Measurements from ENCODE around the gene MNT. TPM values are rescaled to one million over a fixed set of nuclear protein-coding genes. Genes with fewer than 3 reads are reported as not detected.

The MNT gene
- total and polyA plus RNA-seq, 9 of the 15 experiments (the other 6 are each of a cell fraction or from before 2014, with no cell fraction given), result 0.18 to 23.8 (median 5.3) TPM

DNA sequence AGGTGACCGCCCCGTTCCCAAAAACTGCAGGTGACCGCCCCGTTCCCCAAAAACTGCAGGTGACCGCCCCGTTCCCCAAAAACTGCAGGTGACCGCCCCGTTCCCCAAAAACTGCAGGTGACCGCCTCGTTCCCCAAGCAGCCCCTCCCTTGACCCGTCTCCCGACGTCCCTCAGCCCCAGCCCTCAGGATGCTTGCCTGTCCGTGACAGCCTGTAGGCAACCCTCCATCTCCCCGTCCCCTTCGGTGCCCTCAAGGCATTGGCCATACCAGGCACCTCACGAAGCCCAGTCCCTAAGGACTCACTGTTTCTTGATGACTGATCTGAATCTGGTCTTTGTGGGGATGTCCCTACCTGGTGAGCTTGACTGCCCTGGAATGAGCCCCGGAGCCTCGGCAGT, 38.4 kb downstream of the MNT start:
- no peaks in the 10 kb centered on the region for H3K36me3 ChIP-seq (ENCODE audit: control insufficient read depth, insufficient read depth, low read length)
- BruUV-seq (replicated peaks), result no TSS peak
- H3K4me1 ChIP-seq (replicated peaks in 1 of 2; ENCODE audit: control insufficient read depth in 2 of 2, insufficient read depth in 2 of 2, low read length in 2 of 2), result peaks cover 8 to 13% of the 10 kb centered on the region in 2 experiments; a peak in 4 of 5 replicates
- ATAC-seq, result no peak
- no peak overlapping the region for H3K27ac ChIP-seq (ENCODE audit: extremely low read depth, low read depth, low read length)
- H3K9me3 ChIP-seq (replicated peaks; ENCODE audit: control insufficient read depth, insufficient read depth, low read depth, low read length), result no peaks in the 10 kb centered on the region
- no peak overlapping the region for H2AFZ ChIP-seq (ENCODE audit: low read depth, low read length)
- WGBS (ENCODE audit: insufficient coverage, low coverage, missing lambda C conversion rate), result 95% methylated on average over 10 of the region's 19 CpGs
- no peaks in the 10 kb centered on the region for H3K9me1 ChIP-seq (ENCODE audit: control insufficient read depth, insufficient read depth, low read length)
- H3K27me3 ChIP-seq (ENCODE audit: control insufficient read depth in 2 of 2, insufficient read depth in 2 of 2, low read length in 2 of 2), result no peaks in the 10 kb centered on the region
- DNase-seq (ENCODE audit: extremely low read depth in 1 of 4, low spot score in 3 of 4), result no peak
- no peaks in the 10 kb centered on the region for H3K79me2 ChIP-seq (ENCODE audit: control insufficient read depth, insufficient read depth, low read length)
- intact Hi-C loops (cut with micrococcal nuclease) (no loop called here), in situ Hi-C loops (cut with MboI) (no loop called here)
- H3K4me2 ChIP-seq (ENCODE audit: insufficient read depth, low read length), result no peak overlapping the region
- no peak for FAIRE-seq
- ChIA-PET CTCF (ENCODE audit: low intra/inter-chr PET ratio) (no interaction called here), POLR2A (no interaction called here)
- H3K4me3 ChIP-seq, result no peak overlapping the region
- no peaks in the 10 kb centered on the region; the same call in 1 of the 2 replicates for H4K20me1 ChIP-seq (replicated peaks; ENCODE audit: control insufficient read depth, insufficient read depth, low read length)
- no peak overlapping the region for H3K9ac ChIP-seq (ENCODE audit: insufficient read depth in 1 of 2, low read depth in 2 of 2, low read length in 2 of 2)
- TF ChIP-seq PTBP1 (IDR thresholded peaks at IDR 0.05; ENCODE audit: low read depth, low read length), result no peak
- TF ChIP-seq HCFC1 (IDR thresholded peaks at IDR 0.05; ENCODE audit: low read depth, low read length), result no peak
- TF ChIP-seq, protein P1, sequence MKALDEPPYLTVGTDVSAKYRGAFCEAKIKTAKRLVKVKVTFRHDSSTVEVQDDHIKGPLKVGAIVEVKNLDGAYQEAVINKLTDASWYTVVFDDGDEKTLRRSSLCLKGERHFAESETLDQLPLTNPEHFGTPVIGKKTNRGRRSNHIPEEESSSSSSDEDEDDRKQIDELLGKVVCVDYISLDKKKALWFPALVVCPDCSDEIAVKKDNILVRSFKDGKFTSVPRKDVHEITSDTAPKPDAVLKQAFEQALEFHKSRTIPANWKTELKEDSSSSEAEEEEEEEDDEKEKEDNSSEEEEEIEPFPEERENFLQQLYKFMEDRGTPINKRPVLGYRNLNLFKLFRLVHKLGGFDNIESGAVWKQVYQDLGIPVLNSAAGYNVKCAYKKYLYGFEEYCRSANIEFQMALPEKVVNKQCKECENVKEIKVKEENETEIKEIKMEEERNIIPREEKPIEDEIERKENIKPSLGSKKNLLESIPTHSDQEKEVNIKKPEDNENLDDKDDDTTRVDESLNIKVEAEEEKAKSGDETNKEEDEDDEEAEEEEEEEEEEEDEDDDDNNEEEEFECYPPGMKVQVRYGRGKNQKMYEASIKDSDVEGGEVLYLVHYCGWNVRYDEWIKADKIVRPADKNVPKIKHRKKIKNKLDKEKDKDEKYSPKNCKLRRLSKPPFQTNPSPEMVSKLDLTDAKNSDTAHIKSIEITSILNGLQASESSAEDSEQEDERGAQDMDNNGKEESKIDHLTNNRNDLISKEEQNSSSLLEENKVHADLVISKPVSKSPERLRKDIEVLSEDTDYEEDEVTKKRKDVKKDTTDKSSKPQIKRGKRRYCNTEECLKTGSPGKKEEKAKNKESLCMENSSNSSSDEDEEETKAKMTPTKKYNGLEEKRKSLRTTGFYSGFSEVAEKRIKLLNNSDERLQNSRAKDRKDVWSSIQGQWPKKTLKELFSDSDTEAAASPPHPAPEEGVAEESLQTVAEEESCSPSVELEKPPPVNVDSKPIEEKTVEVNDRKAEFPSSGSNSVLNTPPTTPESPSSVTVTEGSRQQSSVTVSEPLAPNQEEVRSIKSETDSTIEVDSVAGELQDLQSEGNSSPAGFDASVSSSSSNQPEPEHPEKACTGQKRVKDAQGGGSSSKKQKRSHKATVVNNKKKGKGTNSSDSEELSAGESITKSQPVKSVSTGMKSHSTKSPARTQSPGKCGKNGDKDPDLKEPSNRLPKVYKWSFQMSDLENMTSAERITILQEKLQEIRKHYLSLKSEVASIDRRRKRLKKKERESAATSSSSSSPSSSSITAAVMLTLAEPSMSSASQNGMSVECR (CRISPR knock-in tag; IDR thresholded peaks at IDR 0.05), result no peak
- no peak for TF ChIP-seq IFI16 (CRISPR knock-in tag; IDR thresholded peaks at IDR 0.05)
- no peak for TF ChIP-seq LCOR (CRISPR knock-in tag; IDR thresholded peaks at IDR 0.05)
- TF ChIP-seq SRSF3 (IDR thresholded peaks at IDR 0.05; ENCODE audit: insufficient read depth, low read length), result no peak
- TF ChIP-seq BRD9 (IDR thresholded peaks at IDR 0.05; ENCODE audit: low read depth, partially characterized antibody), result no peak
- TF ChIP-seq, protein P2, sequence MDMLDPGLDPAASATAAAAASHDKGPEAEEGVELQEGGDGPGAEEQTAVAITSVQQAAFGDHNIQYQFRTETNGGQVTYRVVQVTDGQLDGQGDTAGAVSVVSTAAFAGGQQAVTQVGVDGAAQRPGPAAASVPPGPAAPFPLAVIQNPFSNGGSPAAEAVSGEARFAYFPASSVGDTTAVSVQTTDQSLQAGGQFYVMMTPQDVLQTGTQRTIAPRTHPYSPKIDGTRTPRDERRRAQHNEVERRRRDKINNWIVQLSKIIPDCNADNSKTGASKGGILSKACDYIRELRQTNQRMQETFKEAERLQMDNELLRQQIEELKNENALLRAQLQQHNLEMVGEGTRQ (CRISPR knock-in tag; IDR thresholded peaks at IDR 0.05), result no peak
- no peak for TF ChIP-seq SMAD1 (IDR thresholded peaks at IDR 0.05; ENCODE audit: low read depth, low read length, partially characterized antibody)
- TF ChIP-seq, protein P3, sequence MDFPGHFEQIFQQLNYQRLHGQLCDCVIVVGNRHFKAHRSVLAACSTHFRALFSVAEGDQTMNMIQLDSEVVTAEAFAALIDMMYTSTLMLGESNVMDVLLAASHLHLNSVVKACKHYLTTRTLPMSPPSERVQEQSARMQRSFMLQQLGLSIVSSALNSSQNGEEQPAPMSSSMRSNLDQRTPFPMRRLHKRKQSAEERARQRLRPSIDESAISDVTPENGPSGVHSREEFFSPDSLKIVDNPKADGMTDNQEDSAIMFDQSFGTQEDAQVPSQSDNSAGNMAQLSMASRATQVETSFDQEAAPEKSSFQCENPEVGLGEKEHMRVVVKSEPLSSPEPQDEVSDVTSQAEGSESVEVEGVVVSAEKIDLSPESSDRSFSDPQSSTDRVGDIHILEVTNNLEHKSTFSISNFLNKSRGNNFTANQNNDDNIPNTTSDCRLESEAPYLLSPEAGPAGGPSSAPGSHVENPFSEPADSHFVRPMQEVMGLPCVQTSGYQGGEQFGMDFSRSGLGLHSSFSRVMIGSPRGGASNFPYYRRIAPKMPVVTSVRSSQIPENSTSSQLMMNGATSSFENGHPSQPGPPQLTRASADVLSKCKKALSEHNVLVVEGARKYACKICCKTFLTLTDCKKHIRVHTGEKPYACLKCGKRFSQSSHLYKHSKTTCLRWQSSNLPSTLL (IDR thresholded peaks at IDR 0.05), result no peak
- no peak for TF ChIP-seq KLF10 (CRISPR knock-in tag; IDR thresholded peaks at IDR 0.05)
- no peak for TF ChIP-seq SMARCB1 (IDR thresholded peaks at IDR 0.05; ENCODE audit: insufficient read length, low read depth)
- TF ChIP-seq NCOA6 (IDR thresholded peaks at IDR 0.05), result no peak
- TF ChIP-seq ZNF24 (IDR thresholded peaks at IDR 0.05), result no peak
- no peak for TF ChIP-seq ZNF217 (CRISPR knock-in tag; IDR thresholded peaks at IDR 0.05)
- TF ChIP-seq, protein P4, sequence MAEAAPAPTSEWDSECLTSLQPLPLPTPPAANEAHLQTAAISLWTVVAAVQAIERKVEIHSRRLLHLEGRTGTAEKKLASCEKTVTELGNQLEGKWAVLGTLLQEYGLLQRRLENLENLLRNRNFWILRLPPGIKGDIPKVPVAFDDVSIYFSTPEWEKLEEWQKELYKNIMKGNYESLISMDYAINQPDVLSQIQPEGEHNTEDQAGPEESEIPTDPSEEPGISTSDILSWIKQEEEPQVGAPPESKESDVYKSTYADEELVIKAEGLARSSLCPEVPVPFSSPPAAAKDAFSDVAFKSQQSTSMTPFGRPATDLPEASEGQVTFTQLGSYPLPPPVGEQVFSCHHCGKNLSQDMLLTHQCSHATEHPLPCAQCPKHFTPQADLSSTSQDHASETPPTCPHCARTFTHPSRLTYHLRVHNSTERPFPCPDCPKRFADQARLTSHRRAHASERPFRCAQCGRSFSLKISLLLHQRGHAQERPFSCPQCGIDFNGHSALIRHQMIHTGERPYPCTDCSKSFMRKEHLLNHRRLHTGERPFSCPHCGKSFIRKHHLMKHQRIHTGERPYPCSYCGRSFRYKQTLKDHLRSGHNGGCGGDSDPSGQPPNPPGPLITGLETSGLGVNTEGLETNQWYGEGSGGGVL (CRISPR knock-in tag; IDR thresholded peaks at IDR 0.05), result no peak

Measured in K562 (cell line).